Measurements from ENCODE around the gene JAG2. TPM values are rescaled to one million over a fixed set of nuclear protein-coding genes. Genes with fewer than 3 reads are reported as not detected.

The JAG2 gene
- total RNA-seq, 2 experiments from 2014 or later: 2.3 to 2.5 TPM

DNA sequence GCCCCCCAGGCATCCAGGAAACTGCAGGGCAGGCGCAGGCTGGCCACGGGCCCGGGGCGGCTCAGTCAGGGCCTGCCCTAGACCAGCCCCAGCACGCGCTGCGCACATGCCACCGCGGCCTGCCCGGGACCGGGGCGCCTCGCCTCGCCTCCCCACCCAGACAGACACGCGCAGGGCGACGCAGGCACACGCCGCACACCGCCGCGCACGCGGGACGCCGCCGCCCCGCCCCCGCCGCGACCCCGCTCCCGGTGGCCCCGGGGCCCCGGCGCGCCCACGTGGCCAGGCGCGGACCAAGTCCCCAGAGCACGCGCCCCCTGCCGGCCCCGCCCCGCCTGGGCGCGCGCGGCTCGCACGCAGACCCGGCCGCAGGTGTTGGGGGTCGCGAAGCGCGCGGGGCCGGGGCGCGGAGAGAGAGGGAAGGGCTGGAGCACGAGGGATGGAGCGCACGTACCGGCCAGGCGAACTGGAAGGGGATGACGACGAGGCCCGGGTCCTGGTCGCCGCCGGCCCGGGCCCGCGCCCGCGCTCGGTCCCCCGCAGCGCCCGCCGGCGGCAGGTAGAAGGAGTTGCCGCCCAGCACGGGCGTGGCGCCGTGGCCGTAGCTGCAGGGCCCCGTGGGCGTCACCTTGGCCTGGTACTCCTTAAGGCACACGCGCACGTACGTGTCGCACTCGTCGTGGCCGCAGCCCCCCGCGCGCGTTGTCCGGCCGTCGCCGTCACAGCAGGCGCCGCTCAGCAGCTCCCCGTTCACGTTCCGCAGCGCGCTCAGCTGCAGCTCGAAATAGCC lies 1.1 kb downstream of the JAG2 start:
- no peaks in the 10 kb centered on the region for H3K9me3 Mint-ChIP-seq
- DNase-seq: peak; percentile 34
- peak overlapping the region; percentile 45 for H3K4me3 Mint-ChIP-seq
- no peaks in the 10 kb centered on the region for H3K36me3 Mint-ChIP-seq
- peaks cover 4% of the 10 kb centered on the region for H3K4me1 Mint-ChIP-seq
- H3K27me3 Mint-ChIP-seq: peaks cover 18% of the 10 kb centered on the region
- H3K27ac Mint-ChIP-seq: no peak overlapping the region

GRCh38 chr14:105166571-105167302 lies 1.8 kb downstream of the JAG2 start:
- peaks cover 4% of the 10 kb centered on the region for H3K4me1 Mint-ChIP-seq
- peaks cover 18% of the 10 kb centered on the region for H3K27me3 Mint-ChIP-seq
- H3K4me3 Mint-ChIP-seq: peak overlapping the region; percentile 37
- H3K27ac Mint-ChIP-seq: no peak overlapping the region
- DNase-seq: no peak
- no peaks in the 10 kb centered on the region for H3K36me3 Mint-ChIP-seq
- no peaks in the 10 kb centered on the region for H3K9me3 Mint-ChIP-seq

DNA sequence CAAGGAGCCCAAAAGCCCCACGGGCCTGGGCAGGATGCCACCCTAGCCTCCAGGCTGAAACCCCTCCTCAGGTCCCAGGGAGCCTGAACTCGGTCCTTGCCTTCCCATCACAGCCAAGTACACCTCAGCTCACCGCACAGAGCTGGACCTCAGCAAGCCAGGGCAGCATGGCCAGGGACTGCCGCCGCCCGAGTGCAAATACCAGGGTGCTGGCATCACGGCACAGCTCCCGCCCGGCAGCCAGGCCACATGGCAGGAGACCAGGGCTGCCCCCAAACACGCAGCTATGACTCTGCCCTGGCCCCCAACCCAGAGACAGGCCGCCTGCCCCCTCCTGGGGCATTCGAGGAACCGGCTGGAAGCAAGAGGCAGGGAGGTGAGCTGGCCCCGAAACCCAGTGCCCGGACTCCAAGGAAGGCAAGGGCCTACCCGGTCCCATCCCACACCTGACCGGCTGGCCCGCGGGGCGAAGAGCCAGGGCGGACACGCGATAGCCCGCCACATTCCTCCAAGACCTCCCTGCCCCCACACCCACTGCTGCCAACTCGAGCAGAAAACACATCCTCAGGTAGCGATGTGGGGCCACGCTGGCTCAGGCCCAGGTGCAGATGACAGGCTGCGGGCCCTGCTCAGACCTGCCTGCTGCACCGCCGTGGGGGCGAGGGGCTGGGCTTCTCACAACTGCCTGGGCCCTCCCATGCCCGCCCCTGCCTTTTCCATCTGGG lies 2.7 kb downstream of the JAG2 start:
- peaks cover 18% of the 10 kb centered on the region for H3K27me3 Mint-ChIP-seq
- no peaks in the 10 kb centered on the region for H3K36me3 Mint-ChIP-seq
- H3K4me3 Mint-ChIP-seq: no peak overlapping the region
- no peaks in the 10 kb centered on the region for H3K9me3 Mint-ChIP-seq
- H3K27ac Mint-ChIP-seq: no peak overlapping the region
- peaks cover 4% of the 10 kb centered on the region for H3K4me1 Mint-ChIP-seq
- DNase-seq: no peak

DNA sequence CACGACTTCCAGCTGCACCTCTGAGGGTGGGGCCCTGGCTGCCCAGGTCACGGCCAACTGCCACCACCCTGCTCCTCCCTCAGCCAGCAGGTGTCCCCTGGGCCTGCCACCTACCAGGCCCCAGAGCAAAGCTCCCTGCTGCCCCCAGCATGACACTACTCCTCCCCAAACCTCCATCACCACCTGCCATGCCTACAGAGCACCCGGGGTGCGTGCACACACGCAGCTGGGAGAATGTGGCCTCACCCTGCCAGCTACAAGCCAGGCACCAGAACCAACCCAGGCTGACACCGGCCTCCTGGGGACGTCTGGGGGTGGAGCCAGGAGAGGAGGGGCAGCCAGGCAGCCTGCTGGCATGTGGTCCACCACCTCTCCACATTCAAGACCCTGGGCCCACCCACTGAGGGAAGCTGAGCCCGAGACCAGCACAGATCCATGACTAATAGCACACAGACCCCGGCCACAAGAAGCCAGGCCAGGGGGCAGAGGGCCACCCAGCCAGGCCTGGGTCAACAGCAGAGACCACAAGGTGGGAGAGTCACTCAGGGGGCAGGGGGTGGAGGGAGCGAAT lies 3.4 kb downstream of the JAG2 start:
- Mint-ChIP-seq H3K9me3 (no peaks in the 10 kb centered on the region), H3K27ac (no peak overlapping the region), H3K4me3 (no peak overlapping the region), H3K36me3 (no peaks in the 10 kb centered on the region), H3K27me3 (peaks cover 18% of the 10 kb centered on the region), H3K4me1 (peaks cover 4% of the 10 kb centered on the region)
- DNase-seq: no peak

GRCh38 chr14:105163040-105163742 lies 5.4 kb downstream of the JAG2 start:
- Mint-ChIP-seq H3K9me3 (no peaks in the 10 kb centered on the region), H3K36me3 (no peaks in the 10 kb centered on the region), H3K27me3 (peaks cover 8% of the 10 kb centered on the region), H3K4me1 (no peaks in the 10 kb centered on the region), H3K27ac (no peak overlapping the region), H3K4me3 (no peak overlapping the region)
- DNase-seq: no peak

GRCh38 chr14:105162669-105162979 lies 6.0 kb downstream of the JAG2 start:
- peaks cover 8% of the 10 kb centered on the region for H3K27me3 Mint-ChIP-seq
- no peaks in the 10 kb centered on the region for H3K9me3 Mint-ChIP-seq
- no peak overlapping the region for H3K4me3 Mint-ChIP-seq
- H3K36me3 Mint-ChIP-seq: no peaks in the 10 kb centered on the region
- H3K4me1 Mint-ChIP-seq: no peaks in the 10 kb centered on the region
- no peak for DNase-seq
- H3K27ac Mint-ChIP-seq: no peak overlapping the region

- peaks cover 8% of the 10 kb centered on the region for H3K27me3 Mint-ChIP-seq
- no peak overlapping the region for H3K4me3 Mint-ChIP-seq
- H3K9me3 Mint-ChIP-seq: no peaks in the 10 kb centered on the region
- no peaks in the 10 kb centered on the region for H3K36me3 Mint-ChIP-seq
- H3K4me1 Mint-ChIP-seq: no peaks in the 10 kb centered on the region
- no peak overlapping the region for H3K27ac Mint-ChIP-seq
- no peak for DNase-seq
Measured at GRCh38 chr14:105161964-105162668, 6.5 kb downstream of the JAG2 start.

DNA sequence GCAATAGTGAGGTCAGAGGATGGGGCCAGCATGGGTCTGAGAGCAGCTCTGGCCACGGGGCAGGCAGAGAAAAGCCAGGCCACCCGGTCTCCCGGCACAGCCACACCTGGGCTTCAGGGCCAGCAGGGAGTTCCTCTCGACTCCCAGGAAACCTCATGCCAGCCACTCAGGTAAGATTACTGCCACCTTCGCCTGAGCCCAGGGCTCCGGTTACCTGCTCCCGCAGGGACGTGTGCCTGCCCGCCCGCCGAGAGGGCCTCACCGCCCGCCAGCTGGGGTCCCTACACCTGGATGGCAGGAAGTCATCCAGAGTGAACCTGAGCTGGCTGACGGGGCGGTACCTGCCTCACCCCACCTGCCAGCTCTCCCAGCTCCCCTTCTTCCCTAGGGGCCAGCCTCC lies 7.3 kb downstream of the JAG2 start:
- Mint-ChIP-seq H3K4me1 (no peaks in the 10 kb centered on the region), H3K27me3 (no peaks in the 10 kb centered on the region), H3K9me3 (no peaks in the 10 kb centered on the region), H3K27ac (no peak overlapping the region), H3K36me3 (no peaks in the 10 kb centered on the region), H3K4me3 (no peak overlapping the region)
- no peak for DNase-seq

GRCh38 chr14:105160776-105161175 lies 7.8 kb downstream of the JAG2 start:
- H3K27me3 Mint-ChIP-seq: no peaks in the 10 kb centered on the region
- H3K4me1 Mint-ChIP-seq: no peaks in the 10 kb centered on the region
- H3K36me3 Mint-ChIP-seq: no peaks in the 10 kb centered on the region
- H3K27ac Mint-ChIP-seq: no peak overlapping the region
- no peaks in the 10 kb centered on the region for H3K9me3 Mint-ChIP-seq
- no peak overlapping the region for H3K4me3 Mint-ChIP-seq
- DNase-seq: no peak

GRCh38 chr14:105159344-105159743 lies 9.2 kb downstream of the JAG2 start:
- H3K27me3 Mint-ChIP-seq: no peaks in the 10 kb centered on the region
- no peak overlapping the region for H3K4me3 Mint-ChIP-seq
- H3K36me3 Mint-ChIP-seq: no peaks in the 10 kb centered on the region
- H3K9me3 Mint-ChIP-seq: no peaks in the 10 kb centered on the region
- no peaks in the 10 kb centered on the region for H3K4me1 Mint-ChIP-seq
- H3K27ac Mint-ChIP-seq: no peak overlapping the region
- DNase-seq: no peak

DNA sequence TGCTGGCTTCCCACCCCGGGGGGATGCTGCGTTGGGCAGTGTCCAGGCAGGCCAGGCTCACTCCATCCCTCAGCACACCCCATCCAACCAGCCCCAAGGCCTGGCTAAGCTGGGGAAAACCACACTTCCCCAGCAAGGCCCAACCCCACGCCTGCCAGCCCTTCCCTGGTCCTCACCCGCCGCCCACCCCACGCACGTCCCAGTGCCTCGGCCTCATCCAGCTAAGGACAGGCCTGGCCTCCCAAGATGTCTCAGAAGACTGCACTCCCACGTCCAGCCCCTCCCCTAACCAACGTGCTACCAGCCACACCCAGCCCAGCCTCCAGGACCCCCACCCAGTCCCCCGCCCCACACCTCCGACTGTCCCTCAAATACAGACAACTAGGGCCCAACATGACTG lies 9.8 kb downstream of the JAG2 start:
- H3K36me3 Mint-ChIP-seq: no peaks in the 10 kb centered on the region
- H3K9me3 Mint-ChIP-seq: no peaks in the 10 kb centered on the region
- H3K27me3 Mint-ChIP-seq: no peaks in the 10 kb centered on the region

GRCh38 chr14:105157872-105158271 lies 10.7 kb downstream of the JAG2 start:
- H3K27me3 Mint-ChIP-seq: no peaks in the 10 kb centered on the region
- H3K9me3 Mint-ChIP-seq: no peaks in the 10 kb centered on the region
- H3K4me3 Mint-ChIP-seq: no peak overlapping the region
- no peak overlapping the region for H3K27ac Mint-ChIP-seq
- H3K4me1 Mint-ChIP-seq: no peaks in the 10 kb centered on the region
- no peak for DNase-seq
- no peaks in the 10 kb centered on the region for H3K36me3 Mint-ChIP-seq

More for the DNA sequence above, 9.8 kb downstream of the JAG2 start:
- H3K4me1 Mint-ChIP-seq: no peaks in the 10 kb centered on the region
- no peak for DNase-seq
- H3K4me3 Mint-ChIP-seq: no peak overlapping the region
- no peak overlapping the region for H3K27ac Mint-ChIP-seq

DNA sequence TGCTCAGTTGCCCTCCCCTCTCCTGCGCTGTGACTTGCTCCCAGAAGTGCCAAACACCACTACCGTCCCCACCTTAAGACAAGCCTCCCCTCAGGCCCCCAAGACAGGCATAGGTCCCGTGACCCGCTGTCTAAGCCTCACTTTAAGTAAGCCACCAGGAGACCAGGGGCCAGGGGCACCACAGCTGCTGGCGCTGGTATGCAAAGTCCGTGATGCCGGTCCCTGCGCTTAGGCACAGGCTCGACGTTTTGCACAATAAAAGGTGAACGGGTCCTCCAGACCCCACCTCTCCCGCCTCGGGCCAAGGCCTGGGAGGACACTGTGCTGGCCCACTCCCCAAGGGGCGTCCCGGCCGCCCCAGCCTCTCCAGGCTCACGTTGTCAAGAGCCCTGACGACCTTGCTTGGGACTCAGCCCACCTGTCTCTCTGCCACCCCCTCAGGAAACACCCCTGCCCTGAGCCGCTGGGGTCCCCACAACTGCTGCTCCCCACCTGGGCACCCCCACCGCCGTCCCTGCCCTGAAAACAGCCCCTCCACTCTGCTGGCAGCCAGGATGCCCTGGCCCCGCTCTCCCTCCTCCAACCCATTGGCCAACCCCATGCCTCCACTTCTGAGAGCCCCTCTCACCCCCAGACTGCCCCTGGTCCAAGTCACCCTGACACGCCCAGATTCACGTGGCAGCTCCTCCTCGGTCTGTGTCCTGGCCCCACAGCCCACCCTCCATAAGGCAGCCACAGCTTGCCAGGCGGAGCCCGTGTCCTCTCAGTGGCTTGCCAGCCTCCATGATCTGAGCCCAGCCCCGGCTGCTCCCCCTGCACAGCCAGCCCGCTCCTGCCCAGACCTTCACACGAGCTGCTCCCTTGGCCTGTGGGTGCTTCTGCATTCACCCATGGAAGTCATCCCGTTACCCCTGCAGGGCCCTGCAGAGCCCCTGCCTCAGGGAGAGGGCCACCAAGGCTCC lies 11.9 kb downstream of the JAG2 start:
- Mint-ChIP-seq H3K9me3 (no peaks in the 10 kb centered on the region), H3K4me1 (no peaks in the 10 kb centered on the region), H3K4me3 (no peak overlapping the region), H3K27me3 (no peaks in the 10 kb centered on the region), H3K36me3 (no peaks in the 10 kb centered on the region), H3K27ac (no peak overlapping the region)
- no peak for DNase-seq
